IPS DF 6.9 (cell line): ENCODE measurements around the gene PLEKHG4B.

ENCODE experiments used
- DNase-seq: peaks from one replicate; pipeline ENCODE4 v3.0.0-alpha.2; 2013; ENCODE audit warnings: low read depth, low spot score
- H3K27ac ChIP-seq: one replicate; pipeline ENCODE4 v1.5.1; 2013; ENCODE audit warnings: low read length, control low read depth
- H3K27me3 ChIP-seq: 2 replicates; pipeline ENCODE4 v1.6.1; 2013; ENCODE audit warnings: mild to moderate bottlenecking, low read length; ENCODE audit not compliant: control insufficient read depth, insufficient read depth
- H3K36me3 ChIP-seq: 2 replicates; pipeline ENCODE4 v1.6.1; 2013; ENCODE audit warnings: low read length; ENCODE audit not compliant: control insufficient read depth, insufficient read depth
- H3K4me1 ChIP-seq: 2 replicates; pipeline ENCODE4 v1.6.1; 2013; ENCODE audit warnings: low read length; ENCODE audit not compliant: control insufficient read depth, insufficient read depth
- H3K4me3 ChIP-seq: 2 replicates; pipeline ENCODE4 v1.5.1; 2013; ENCODE audit warnings: mild to moderate bottlenecking, low read length
- H3K9me3 ChIP-seq: 2 replicates; pipeline ENCODE4 v1.6.1; 2013; ENCODE audit warnings: low read length, inconsistent platforms; ENCODE audit not compliant: control insufficient read depth, insufficient read depth
- WGBS: extraction: QIAGEN DNeasy Blood & Tissue Kit; methylation state at CpG from one replicate; pipeline ENCODE4 v1.1.7; 2013; ENCODE audit warnings: mixed read lengths, missing lambda C conversion rate; ENCODE audit not compliant: insufficient read length, insufficient coverage; 5-methylcytosine and 5-hydroxymethylcytosine counted together

The PLEKHG4B gene

GRCh38 chr5:182126-182525 lies 90.2 kb downstream of the PLEKHG4B start:
- H3K27ac ChIP-seq, result no peak overlapping the region
- peaks cover 14% of the 10 kb centered on the region; the same call in 1 of the 2 replicates for H3K36me3 ChIP-seq
- H3K9me3 ChIP-seq, result no peaks in the 10 kb centered on the region
- no peaks in the 10 kb centered on the region for H3K27me3 ChIP-seq
- no peak for DNase-seq
- no peak overlapping the region for H3K4me3 ChIP-seq
- no peaks in the 10 kb centered on the region for H3K4me1 ChIP-seq
- WGBS, result no CpG with 5 or more reads among the region's 12 CpGs

GRCh38 chr5:184471-184870 lies 92.5 kb downstream of the PLEKHG4B start:
- Histone ChIP-seq H3K9me3 (no peaks in the 10 kb centered on the region), H3K4me1 (peaks cover 3% of the 10 kb centered on the region), H3K27me3 (no peaks in the 10 kb centered on the region), H3K4me3 (no peak overlapping the region), H3K36me3 (peaks cover 14% of the 10 kb centered on the region; the same call in 1 of the 2 replicates), H3K27ac (no peak overlapping the region)
- DNase-seq, result no peak
- no CpG with 5 or more reads among the region's 7 CpGs for WGBS

- DNase-seq, result no peak
- Histone ChIP-seq H3K4me3 (no peak overlapping the region), H3K4me1 (peaks cover 3% of the 10 kb centered on the region), H3K9me3 (no peaks in the 10 kb centered on the region), H3K36me3 (peaks cover 14% of the 10 kb centered on the region; the same call in 1 of the 2 replicates), H3K27me3 (no peaks in the 10 kb centered on the region), H3K27ac (no peak overlapping the region)
- no CpG with 5 or more reads among the region's 21 CpGs for WGBS
Observed at GRCh38 chr5:185095-186070, 93.4 kb downstream of the PLEKHG4B start.

GRCh38 chr5:186091-187041 lies 94.4 kb downstream of the PLEKHG4B start:
- H3K27me3 ChIP-seq, result no peaks in the 10 kb centered on the region

GRCh38 chr5:187042-187431 lies 95.1 kb downstream of the PLEKHG4B start:
- WGBS, result no CpG with 5 or more reads among the region's 13 CpGs
- Histone ChIP-seq H3K36me3 (peaks cover 7% of the 10 kb centered on the region; the same call in 1 of the 2 replicates), H3K27me3 (no peaks in the 10 kb centered on the region), H3K4me1 (peaks cover 3% of the 10 kb centered on the region), H3K27ac (no peak overlapping the region), H3K4me3 (no peak overlapping the region), H3K9me3 (no peaks in the 10 kb centered on the region)
- no peak for DNase-seq

More at GRCh38 chr5:186091-187041, 94.4 kb downstream of the PLEKHG4B start:
- H3K4me1 ChIP-seq, result peaks cover 3% of the 10 kb centered on the region
- peaks cover 13% of the 10 kb centered on the region; the same call in 1 of the 2 replicates for H3K36me3 ChIP-seq
- H3K4me3 ChIP-seq, result no peak overlapping the region
- no peak overlapping the region for H3K27ac ChIP-seq
- no peaks in the 10 kb centered on the region for H3K9me3 ChIP-seq
- WGBS, result no CpG with 5 or more reads among the region's 28 CpGs
- DNase-seq, result no peak

- Histone ChIP-seq H3K4me1 (peaks cover 3% of the 10 kb centered on the region), H3K9me3 (no peaks in the 10 kb centered on the region), H3K27me3 (no peaks in the 10 kb centered on the region), H3K36me3 (no peaks in the 10 kb centered on the region), H3K4me3 (no peak overlapping the region), H3K27ac (no peak overlapping the region)
- WGBS, result no CpG with 5 or more reads among the region's 21 CpGs
- no peak for DNase-seq
Observed at GRCh38 chr5:187617-188451, 95.9 kb downstream of the PLEKHG4B start.

GRCh38 chr5:188488-189481 lies 96.8 kb downstream of the PLEKHG4B start:
- no peaks in the 10 kb centered on the region for H3K9me3 ChIP-seq
- no peaks in the 10 kb centered on the region for H3K36me3 ChIP-seq
- WGBS, result no CpG with 5 or more reads among the region's 37 CpGs
- H3K4me3 ChIP-seq, result no peak overlapping the region
- peaks cover 3% of the 10 kb centered on the region for H3K4me1 ChIP-seq
- H3K27me3 ChIP-seq, result no peaks in the 10 kb centered on the region
- no peak overlapping the region for H3K27ac ChIP-seq
- DNase-seq, result peak; percentile 89

- H3K27me3 ChIP-seq, result no peaks in the 10 kb centered on the region
- H3K36me3 ChIP-seq, result no peaks in the 10 kb centered on the region
- no peak overlapping the region for H3K4me3 ChIP-seq
- H3K4me1 ChIP-seq, result peaks cover 3% of the 10 kb centered on the region
- DNase-seq, result no peak
- WGBS, result no CpG with 5 or more reads among the region's 10 CpGs
- no peak overlapping the region for H3K27ac ChIP-seq
- no peaks in the 10 kb centered on the region for H3K9me3 ChIP-seq
Observed at GRCh38 chr5:189486-189885, 97.5 kb downstream of the PLEKHG4B start.

GRCh38 chr5:189976-190365 lies 98.0 kb downstream of the PLEKHG4B start:
- Histone ChIP-seq H3K4me3 (no peak overlapping the region), H3K9me3 (no peaks in the 10 kb centered on the region), H3K27me3 (no peaks in the 10 kb centered on the region), H3K36me3 (no peaks in the 10 kb centered on the region), H3K27ac (no peak overlapping the region), H3K4me1 (peaks cover 3% of the 10 kb centered on the region)
- no peak for DNase-seq
- WGBS, result no CpG with 5 or more reads among the region's 11 CpGs
